Keratinocyte (primary cell): ENCODE results near the gene APLP2.

ENCODE experiments used
- EZH2 ChIP-seq: IDR thresholded peaks from one replicate; pipeline ENCODE4 v1.6.1; 2012; ENCODE audit warnings: inconsistent platforms, mild to moderate bottlenecking, low read length, moderate library complexity
- TF ChIP-seq, protein P1 (sequence below), 3 experiments: IDR thresholded peaks in 1 of 3; conservative IDR thresholded peaks in 1 of 3; optimal IDR thresholded peaks in 1 of 3; 2 replicates in 2 of 3; 3 replicates in 1 of 3; pipeline versions ENCODE3 to v1.5.1; 2011; ENCODE audit warnings: low read length in 3 of 3, mild to moderate bottlenecking in 3 of 3, moderate library complexity in 2 of 3, control low read depth in 1 of 3, inconsistent platforms in 1 of 3; ENCODE audit not compliant: insufficient read depth in 2 of 3; ENCODE audit errors: extremely low read depth in 1 of 3

DNA sequence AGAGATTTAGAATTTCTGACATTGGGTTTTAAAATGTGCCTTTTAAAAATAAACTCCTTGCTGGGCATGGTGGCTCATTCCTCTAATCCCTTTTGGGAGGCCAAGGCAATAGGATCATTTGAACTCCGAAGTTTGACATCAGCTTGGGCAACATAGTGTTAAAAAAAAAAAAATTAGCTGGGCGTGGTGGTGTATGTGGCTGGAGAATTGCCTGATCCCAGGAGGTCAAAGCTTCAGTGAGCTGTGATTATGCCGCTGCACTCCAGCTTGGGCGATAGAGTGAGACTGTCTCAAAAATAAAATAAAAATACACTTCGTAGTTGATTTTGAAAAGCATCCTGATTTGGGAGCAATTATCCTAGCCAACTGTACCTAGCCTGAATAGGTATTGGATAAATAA is 3.4 kb upstream of the APLP2 start:
- TF ChIP-seq, protein P1, sequence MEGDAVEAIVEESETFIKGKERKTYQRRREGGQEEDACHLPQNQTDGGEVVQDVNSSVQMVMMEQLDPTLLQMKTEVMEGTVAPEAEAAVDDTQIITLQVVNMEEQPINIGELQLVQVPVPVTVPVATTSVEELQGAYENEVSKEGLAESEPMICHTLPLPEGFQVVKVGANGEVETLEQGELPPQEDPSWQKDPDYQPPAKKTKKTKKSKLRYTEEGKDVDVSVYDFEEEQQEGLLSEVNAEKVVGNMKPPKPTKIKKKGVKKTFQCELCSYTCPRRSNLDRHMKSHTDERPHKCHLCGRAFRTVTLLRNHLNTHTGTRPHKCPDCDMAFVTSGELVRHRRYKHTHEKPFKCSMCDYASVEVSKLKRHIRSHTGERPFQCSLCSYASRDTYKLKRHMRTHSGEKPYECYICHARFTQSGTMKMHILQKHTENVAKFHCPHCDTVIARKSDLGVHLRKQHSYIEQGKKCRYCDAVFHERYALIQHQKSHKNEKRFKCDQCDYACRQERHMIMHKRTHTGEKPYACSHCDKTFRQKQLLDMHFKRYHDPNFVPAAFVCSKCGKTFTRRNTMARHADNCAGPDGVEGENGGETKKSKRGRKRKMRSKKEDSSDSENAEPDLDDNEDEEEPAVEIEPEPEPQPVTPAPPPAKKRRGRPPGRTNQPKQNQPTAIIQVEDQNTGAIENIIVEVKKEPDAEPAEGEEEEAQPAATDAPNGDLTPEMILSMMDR (optimal IDR thresholded peaks at IDR 0.05 in 1 of 3, IDR thresholded peaks at IDR 0.05 in 1 of 3, conservative IDR thresholded peaks at IDR 0.05 in 1 of 3; ENCODE audit: extremely low read depth in 1 of 3, insufficient read depth in 2 of 3, low read length in 3 of 3), result no peak
- no peak for TF ChIP-seq EZH2
